HG02588 (cell line): ENCODE results near the gene MLIP.
A peak's percentile ranks its signal among the peaks of the same experiment; 100 is the strongest.

Source experiments
- ATAC-seq: cut with Tn5 transposase; IDR thresholded peaks from one replicate; pipeline ENCODE4 v1.9.1; 2021; ENCODE audit warnings: mild to moderate bottlenecking, moderate library complexity; ENCODE audit not compliant: unreplicated experiment

MLIP gene

GRCh38 chr6:54264581-54265272 lies 153.5 kb downstream of the MLIP start:
- no peak for ATAC-seq

GRCh38 chr6:54266400-54266923 lies 155.2 kb downstream of the MLIP start:
- ATAC-seq, result no peak

- no peak for ATAC-seq
Observed at GRCh38 chr6:54267798-54268197, 156.6 kb downstream of the MLIP start.

- no peak for ATAC-seq
Observed at GRCh38 chr6:54273214-54273820, 162.1 kb downstream of the MLIP start.

- ATAC-seq, result no peak
Observed at GRCh38 chr6:54274383-54274782, 163.1 kb downstream of the MLIP start.

- no peak for ATAC-seq
Observed at GRCh38 chr6:54282186-54282585, 170.9 kb downstream of the MLIP start.

GRCh38 chr6:54284161-54284860 lies 173.1 kb downstream of the MLIP start:
- no peak for ATAC-seq

GRCh38 chr6:54285595-54285994 lies 174.4 kb downstream of the MLIP start:
- no peak for ATAC-seq

GRCh38 chr6:54286141-54286540 lies 174.9 kb downstream of the MLIP start:
- no peak for ATAC-seq

- ATAC-seq, result no peak
Observed at GRCh38 chr6:54288474-54288873, 177.2 kb downstream of the MLIP start.

- no peak for ATAC-seq
Observed at GRCh38 chr6:54289426-54289825, 178.2 kb downstream of the MLIP start.

- peak; percentile 71 for ATAC-seq
Observed at GRCh38 chr6:54291146-54291545, 179.9 kb downstream of the MLIP start.

- ATAC-seq, result peak; percentile 91
Observed at GRCh38 chr6:54291738-54292137, 180.5 kb downstream of the MLIP start.

GRCh38 chr6:54294965-54295532 lies 183.8 kb downstream of the MLIP start:
- no peak for ATAC-seq

GRCh38 chr6:54299542-54300269 lies 188.5 kb downstream of the MLIP start:
- no peak for ATAC-seq

GRCh38 chr6:54301770-54302169 lies 190.5 kb downstream of the MLIP start:
- ATAC-seq, result no peak

- peak; percentile 64 for ATAC-seq
Observed at GRCh38 chr6:54307439-54307910, 196.2 kb downstream of the MLIP start.

GRCh38 chr6:54308289-54308985 lies 197.2 kb downstream of the MLIP start, which contains the start of gene TINAG:
Gene TINAG, plus strand, starts transcription at chr6:54308441. Its CDS starts 110 bp downstream, at chr6:54308551.
- peak; percentile 34 for ATAC-seq

GRCh38 chr6:54308986-54309315 lies 197.7 kb downstream of the MLIP start:
- no peak for ATAC-seq
